ENCODE results near the gene HIBCH. TPM values are rescaled to one million over a fixed set of nuclear protein-coding genes. Genes with fewer than 3 reads are reported as not detected.
"Not testable (repeated sequence)": the region's sequence is repeated elsewhere in the genome, so short reads cannot be mapped to it uniquely, and the experiment has no call there.

HIBCH gene, protein sequence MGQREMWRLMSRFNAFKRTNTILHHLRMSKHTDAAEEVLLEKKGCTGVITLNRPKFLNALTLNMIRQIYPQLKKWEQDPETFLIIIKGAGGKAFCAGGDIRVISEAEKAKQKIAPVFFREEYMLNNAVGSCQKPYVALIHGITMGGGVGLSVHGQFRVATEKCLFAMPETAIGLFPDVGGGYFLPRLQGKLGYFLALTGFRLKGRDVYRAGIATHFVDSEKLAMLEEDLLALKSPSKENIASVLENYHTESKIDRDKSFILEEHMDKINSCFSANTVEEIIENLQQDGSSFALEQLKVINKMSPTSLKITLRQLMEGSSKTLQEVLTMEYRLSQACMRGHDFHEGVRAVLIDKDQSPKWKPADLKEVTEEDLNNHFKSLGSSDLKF
- total RNA-seq, result 26.7 and 29.1 TPM in 2 replicates

DNA sequence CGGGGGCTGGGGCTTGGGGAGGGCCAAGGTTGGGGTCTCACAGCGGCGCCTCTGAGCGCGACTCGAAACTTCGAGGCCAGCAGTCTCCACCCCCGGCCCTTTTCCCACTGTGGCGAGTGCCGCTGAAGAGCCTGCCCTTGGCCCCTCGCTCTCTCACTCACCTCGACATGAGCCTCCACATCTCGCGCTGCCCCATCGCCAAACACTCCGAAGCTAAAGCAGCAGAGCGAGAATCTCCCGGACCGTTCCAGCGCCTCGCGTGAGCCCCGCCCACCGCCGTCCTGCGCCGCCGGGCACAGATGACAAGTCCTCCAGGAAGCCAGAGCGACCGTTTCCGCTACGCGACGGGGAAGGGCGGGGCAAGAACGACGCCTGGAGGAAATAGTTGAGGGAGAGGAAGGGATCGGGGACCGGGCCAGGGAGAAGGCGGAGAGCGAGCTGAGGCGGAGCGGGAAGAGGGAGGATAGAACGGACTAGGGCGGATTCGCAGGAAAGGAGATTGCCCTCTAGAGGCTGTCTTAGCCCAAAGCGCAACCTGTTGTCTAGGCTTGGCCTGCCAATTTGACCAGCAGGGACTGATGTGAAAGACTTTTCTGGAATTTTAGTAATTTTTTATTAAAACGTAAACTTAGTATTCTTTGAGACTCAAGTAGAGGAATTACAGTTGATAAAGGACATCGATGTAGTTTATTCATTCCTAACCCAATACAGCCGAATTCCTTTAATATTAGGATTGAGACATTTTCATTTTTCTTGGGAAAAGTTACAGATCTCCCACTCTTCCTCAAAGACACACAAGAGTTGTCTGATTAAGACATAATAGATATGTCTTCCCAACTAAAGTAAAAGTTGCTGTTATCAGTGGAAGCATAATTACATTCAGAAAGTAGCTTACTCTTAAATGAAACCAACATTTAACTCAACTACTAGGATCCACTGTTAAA lies at the start of gene HIBCH:
Gene HIBCH (minus strand): TSS at position 272 of the 944 bp plus-strand sequence. CDS start 76 bp downstream, at position 196.
- Mint-ChIP-seq H3K9me3 (no peaks in the 10 kb centered on the region), H3K27ac (peak within 1 kb of the TSS; percentile 94), H3K36me3 (ENCODE audit: low read depth) (peaks cover 5% of the 10 kb centered on the region), H3K27me3 (peaks cover 2% of the 10 kb centered on the region), H3K4me3 (peak within 1 kb of the TSS; percentile 95), H3K4me1 (peaks cover 35% of the 10 kb centered on the region)
- intact Hi-C loops (cut with micrococcal nuclease), result loop anchor here (1.0 to 10.0 kb wide), 8 partner anchors 24 to 875 kb away; partner anchors contain the start of genes ASNSD1, MFSD6, NEMP2 and ORMDL1
- peak; percentile 96 for DNase-seq

DNA sequence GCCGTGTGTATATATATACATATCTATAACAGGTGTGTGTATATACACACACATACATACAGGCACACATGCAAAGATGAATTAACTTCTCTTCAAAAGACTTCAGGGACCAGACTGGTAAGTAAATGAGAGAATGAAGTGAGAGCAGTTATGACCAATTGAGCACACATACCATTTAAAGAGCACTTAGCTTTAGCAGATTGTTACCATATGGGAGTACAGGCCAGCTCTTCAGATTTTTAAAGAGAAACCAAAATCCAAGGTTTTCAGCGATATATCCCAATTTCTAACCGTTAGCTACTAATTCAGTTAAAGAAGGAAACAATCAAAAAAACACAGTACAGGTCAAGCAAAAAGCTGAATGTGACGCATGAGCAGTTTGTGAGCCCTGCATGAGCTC lies 47.5 kb upstream of the HIBCH start:
- Mint-ChIP-seq H3K27me3 (no peaks in the 10 kb centered on the region), H3K9me3 (no peaks in the 10 kb centered on the region), H3K27ac (no peak overlapping the region), H3K4me3 (no peak overlapping the region), H3K36me3 (ENCODE audit: low read depth) (peaks cover 10% of the 10 kb centered on the region), H3K4me1 (peaks cover 2% of the 10 kb centered on the region)
- DNase-seq, result no peak
- intact Hi-C loops (cut with micrococcal nuclease), result no loop called here

DNA sequence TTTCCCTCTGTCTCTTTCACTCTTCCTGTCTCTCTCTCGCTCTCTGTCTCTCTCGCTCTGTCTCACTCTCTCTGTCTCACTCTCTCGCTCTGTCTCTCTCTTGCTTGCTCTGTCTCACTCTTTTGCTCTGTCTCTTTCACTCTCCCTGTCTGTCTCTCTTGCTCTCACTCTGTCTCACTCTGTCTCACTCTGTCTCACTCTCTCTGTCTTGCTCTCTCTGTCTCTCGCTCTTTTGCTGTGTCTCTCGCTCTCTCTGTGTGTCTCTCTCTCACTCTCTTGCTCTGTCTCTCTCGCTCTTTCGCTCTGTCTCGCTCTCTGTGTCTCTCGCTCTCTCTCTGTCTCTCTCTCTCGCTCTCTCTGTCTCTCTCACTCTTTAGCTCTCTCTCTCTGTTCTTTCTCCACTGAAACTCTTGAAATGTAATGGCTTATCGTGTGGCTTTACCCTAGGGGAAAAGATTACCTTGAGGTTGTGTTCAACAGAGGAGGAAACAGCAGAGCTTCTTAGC lies 46.7 kb upstream of the HIBCH start:
- peaks cover 10% of the 10 kb centered on the region for H3K36me3 Mint-ChIP-seq (ENCODE audit: low read depth)
- H3K27ac Mint-ChIP-seq, result no peak overlapping the region
- H3K27me3 Mint-ChIP-seq, result no peaks in the 10 kb centered on the region
- H3K4me3 Mint-ChIP-seq, result no peak overlapping the region
- no peaks in the 10 kb centered on the region for H3K9me3 Mint-ChIP-seq
- intact Hi-C loops (cut with micrococcal nuclease), result no loop called here
- H3K4me1 Mint-ChIP-seq, result peaks cover 4% of the 10 kb centered on the region
- DNase-seq, result no peak

DNA sequence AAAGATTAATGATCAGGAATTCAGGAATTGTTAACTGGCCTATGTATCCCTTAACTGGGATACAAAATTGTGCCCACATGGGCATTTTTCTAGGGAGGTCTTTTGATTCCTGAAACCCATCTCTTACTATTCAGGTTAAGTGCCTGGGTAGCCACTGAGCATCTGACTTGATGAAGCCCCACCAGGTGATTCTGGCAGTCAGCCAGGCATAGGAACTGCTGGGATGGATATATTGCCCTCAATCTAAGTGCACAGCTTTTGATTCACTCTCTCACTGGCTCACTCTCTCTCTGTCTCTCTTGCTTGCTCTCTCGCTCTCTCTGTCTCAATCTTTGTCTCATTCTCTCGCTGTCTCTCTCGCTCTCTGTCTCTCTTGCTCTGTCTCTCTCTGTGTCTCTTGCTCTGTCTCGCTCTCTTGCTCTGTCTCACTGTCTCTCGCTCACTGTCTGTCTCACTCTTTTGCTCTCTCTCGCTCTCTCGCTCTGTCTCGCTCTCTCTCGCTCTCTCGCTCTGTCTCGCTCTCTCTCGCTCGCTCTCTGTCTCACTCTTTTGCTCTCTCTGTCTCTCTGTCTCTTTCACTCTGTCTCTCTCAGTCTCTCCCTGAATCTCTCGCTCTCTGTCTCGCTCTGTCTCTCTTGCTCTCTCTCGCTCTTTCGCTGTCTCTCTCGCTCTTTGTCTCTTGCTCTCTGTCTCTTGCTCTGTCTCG lies 46.0 kb upstream of the HIBCH start:
- peaks cover 10% of the 10 kb centered on the region for H3K36me3 Mint-ChIP-seq (ENCODE audit: low read depth)
- H3K4me1 Mint-ChIP-seq, result peaks cover 8% of the 10 kb centered on the region
- intact Hi-C loops (cut with micrococcal nuclease), result no loop called here
- H3K9me3 Mint-ChIP-seq, result no peaks in the 10 kb centered on the region
- no peak overlapping the region for H3K4me3 Mint-ChIP-seq
- no peak overlapping the region for H3K27ac Mint-ChIP-seq
- no peak for DNase-seq
- no peaks in the 10 kb centered on the region for H3K27me3 Mint-ChIP-seq

GRCh38 chr2:190362894-190363293 lies 43.3 kb upstream of the HIBCH start:
- Mint-ChIP-seq H3K27ac (no peak overlapping the region), H3K4me3 (no peak overlapping the region), H3K9me3 (no peaks in the 10 kb centered on the region), H3K4me1 (peaks cover 24% of the 10 kb centered on the region), H3K27me3 (no peaks in the 10 kb centered on the region), H3K36me3 (ENCODE audit: low read depth) (peaks cover 3% of the 10 kb centered on the region)
- DNase-seq, result no peak
- intact Hi-C loops (cut with micrococcal nuclease), result no loop called here

DNA sequence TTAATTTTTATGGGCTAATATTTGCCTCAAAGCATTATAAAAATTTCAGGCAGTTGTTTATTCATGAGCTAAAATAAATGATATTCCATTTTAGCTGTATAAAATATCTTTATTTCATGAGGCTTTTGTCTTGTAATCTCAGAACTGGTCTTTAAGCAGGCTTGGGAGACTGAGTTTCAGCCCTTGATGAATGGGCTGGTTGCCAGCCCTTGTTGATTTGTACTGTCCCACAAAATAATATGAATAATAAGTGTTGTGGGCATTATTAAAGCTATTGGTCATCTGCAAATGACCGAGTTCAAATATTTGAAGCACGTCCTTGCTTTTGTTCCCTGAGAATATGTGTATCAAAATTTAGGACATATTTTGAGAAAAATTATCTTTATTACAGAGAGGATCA lies 41.9 kb upstream of the HIBCH start:
- intact Hi-C loops (cut with micrococcal nuclease), result no loop called here
- H3K27ac Mint-ChIP-seq, result no peak overlapping the region
- DNase-seq, result no peak
- peaks cover 24% of the 10 kb centered on the region for H3K4me1 Mint-ChIP-seq
- no peaks in the 10 kb centered on the region for H3K9me3 Mint-ChIP-seq
- H3K27me3 Mint-ChIP-seq, result no peaks in the 10 kb centered on the region
- H3K4me3 Mint-ChIP-seq, result no peak overlapping the region
- no peaks in the 10 kb centered on the region for H3K36me3 Mint-ChIP-seq (ENCODE audit: low read depth)

DNA sequence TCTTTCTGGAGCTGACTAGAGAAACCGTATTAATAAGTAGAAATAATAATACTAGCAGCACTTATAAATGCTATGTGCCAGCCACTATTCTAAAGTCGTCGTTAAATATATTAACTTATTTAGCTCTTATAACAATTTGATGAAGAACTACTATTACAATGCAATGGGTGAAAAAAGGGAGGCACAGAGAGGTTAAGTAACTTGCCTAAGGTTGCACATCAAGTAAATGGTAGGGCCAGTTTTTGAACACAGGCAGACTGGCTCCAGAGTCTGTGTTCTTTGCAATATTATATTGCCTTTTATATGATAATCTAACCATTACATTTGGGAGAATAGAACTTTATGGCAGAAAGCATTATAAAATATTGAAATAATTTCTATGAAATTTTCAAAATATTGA lies 41.3 kb upstream of the HIBCH start:
- H3K27ac Mint-ChIP-seq, result no peak overlapping the region
- no peaks in the 10 kb centered on the region for H3K27me3 Mint-ChIP-seq
- intact Hi-C loops (cut with micrococcal nuclease), result no loop called here
- H3K4me1 Mint-ChIP-seq, result peaks cover 24% of the 10 kb centered on the region
- no peak overlapping the region for H3K4me3 Mint-ChIP-seq
- DNase-seq, result peak; percentile 17
- H3K36me3 Mint-ChIP-seq (ENCODE audit: low read depth), result no peaks in the 10 kb centered on the region
- no peaks in the 10 kb centered on the region for H3K9me3 Mint-ChIP-seq

- Mint-ChIP-seq H3K36me3 (ENCODE audit: low read depth) (no peaks in the 10 kb centered on the region), H3K9me3 (no peaks in the 10 kb centered on the region), H3K27me3 (no peaks in the 10 kb centered on the region), H3K27ac (no peak overlapping the region), H3K4me3 (peak overlapping the region; percentile 87), H3K4me1 (peaks cover 24% of the 10 kb centered on the region)
- DNase-seq, result no peak
- intact Hi-C loops (cut with micrococcal nuclease), result no loop called here
Measured at GRCh38 chr2:190360561-190360960, 40.9 kb upstream of the HIBCH start.

DNA sequence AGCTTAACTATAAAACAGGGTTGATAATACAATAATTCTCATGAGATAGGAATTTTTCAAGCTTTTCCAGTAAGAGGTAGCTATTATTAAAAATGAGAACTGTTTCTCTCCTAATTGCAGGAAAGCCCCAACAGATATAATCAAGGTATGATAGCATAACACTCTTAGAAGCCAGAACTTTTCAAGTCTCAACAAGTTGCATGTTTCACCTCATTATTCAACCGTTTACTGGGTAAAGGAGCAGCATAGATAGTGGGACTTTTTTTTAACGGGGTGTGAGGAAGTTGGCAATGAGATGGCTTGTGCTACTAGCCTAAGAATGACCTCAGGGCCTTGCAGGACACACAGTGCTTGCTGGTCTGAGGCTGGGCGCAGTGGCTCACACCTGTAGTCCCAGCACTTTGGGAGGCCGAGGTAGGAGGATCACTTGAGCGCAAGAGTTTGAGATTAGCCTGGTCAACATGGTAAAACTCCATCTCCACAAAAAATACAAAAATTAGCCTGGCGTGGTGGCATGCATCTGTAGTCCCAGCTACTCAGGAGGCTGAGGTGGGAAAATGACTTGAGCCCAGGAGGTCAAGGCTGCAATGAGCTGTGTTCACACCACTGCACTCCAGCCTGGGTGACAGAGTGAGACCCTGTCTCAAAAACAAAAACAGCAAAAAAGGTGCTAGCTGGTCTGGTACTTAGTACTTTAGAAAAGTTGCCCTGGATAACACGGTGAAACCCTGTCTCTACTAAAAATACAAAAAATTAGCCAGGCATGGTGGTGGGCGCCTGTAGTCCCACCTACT lies 39.2 kb upstream of the HIBCH start:
- H3K4me3 Mint-ChIP-seq, result peak overlapping the region; percentile 10
- not testable (repeated sequence) for H3K27me3 Mint-ChIP-seq; H3K36me3 Mint-ChIP-seq (ENCODE audit: low read depth); H3K9me3 Mint-ChIP-seq; DNase-seq; H3K27ac Mint-ChIP-seq
- peaks cover 24% of the 10 kb centered on the region for H3K4me1 Mint-ChIP-seq
- intact Hi-C loops (cut with micrococcal nuclease), result loop anchor here (2.0 kb wide), 1 partner anchor 14 kb away; no protein-coding TSS in a partner anchor

DNA sequence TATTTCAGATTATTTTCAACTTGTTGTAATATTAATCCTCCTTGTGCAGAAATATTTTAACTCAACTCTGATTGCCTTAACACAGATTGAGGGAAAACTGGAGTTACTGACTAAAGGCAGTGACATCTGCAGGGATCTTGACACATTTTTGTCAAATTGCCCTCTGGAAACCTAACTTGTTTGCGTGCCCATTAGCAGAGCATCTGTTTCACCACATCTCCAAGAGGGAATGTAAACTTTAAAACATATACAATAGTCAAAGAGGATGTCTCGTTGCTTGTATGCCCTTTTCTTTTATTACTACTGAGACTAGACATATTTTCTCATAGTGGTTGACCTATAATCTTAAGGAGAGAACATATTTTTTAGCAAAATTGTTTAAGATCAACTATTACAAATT lies 38.0 kb upstream of the HIBCH start:
- no peaks in the 10 kb centered on the region for H3K9me3 Mint-ChIP-seq
- no peak for DNase-seq
- H3K27ac Mint-ChIP-seq, result no peak overlapping the region
- peaks cover 27% of the 10 kb centered on the region for H3K4me1 Mint-ChIP-seq
- H3K36me3 Mint-ChIP-seq (ENCODE audit: low read depth), result no peaks in the 10 kb centered on the region
- no peak overlapping the region for H3K4me3 Mint-ChIP-seq
- intact Hi-C loops (cut with micrococcal nuclease), result no loop called here
- H3K27me3 Mint-ChIP-seq, result no peaks in the 10 kb centered on the region

GRCh38 chr2:190355968-190356644 lies 36.5 kb upstream of the HIBCH start:
- H3K4me3 Mint-ChIP-seq, result no peak overlapping the region
- DNase-seq, result no peak
- H3K36me3 Mint-ChIP-seq (ENCODE audit: low read depth), result no peaks in the 10 kb centered on the region
- H3K27ac Mint-ChIP-seq, result no peak overlapping the region
- intact Hi-C loops (cut with micrococcal nuclease), result no loop called here
- no peaks in the 10 kb centered on the region for H3K27me3 Mint-ChIP-seq
- H3K9me3 Mint-ChIP-seq, result no peaks in the 10 kb centered on the region
- peaks cover 25% of the 10 kb centered on the region for H3K4me1 Mint-ChIP-seq

DNA sequence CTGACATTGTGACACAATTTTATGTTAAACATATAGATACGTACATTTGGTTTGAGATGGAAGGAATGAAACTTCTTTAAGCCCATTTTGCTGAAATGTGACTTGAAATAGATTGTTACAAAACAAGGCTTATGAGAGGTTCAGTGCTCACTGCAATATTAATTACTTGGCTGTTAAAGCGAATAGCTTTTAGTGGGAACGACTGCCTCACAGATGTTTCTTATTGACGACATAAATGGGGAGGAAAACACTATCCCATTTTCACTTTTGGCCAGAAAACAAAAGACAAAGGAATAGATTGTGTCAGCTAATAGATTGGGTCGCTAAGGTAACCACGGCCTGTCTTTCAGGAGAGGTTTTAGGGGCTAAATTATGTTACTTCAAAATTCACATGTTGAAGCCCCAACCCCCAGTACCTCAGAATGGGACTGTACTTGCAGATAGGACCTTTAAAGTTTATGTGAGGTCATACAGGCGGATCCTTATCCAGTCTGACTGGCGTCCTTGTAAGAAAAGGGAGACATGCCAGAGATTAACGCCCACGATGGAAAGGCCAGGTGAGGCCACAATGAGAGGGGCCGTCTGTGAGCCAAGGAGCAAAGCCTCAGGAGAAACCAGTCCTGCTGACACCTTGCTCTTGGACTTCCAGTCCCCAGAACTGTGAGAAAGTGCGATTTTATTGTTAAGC lies 34.5 kb upstream of the HIBCH start:
- H3K27me3 Mint-ChIP-seq, result no peaks in the 10 kb centered on the region
- intact Hi-C loops (cut with micrococcal nuclease), result no loop called here
- no peak overlapping the region for H3K4me3 Mint-ChIP-seq
- H3K4me1 Mint-ChIP-seq, result peaks cover 8% of the 10 kb centered on the region
- no peak for DNase-seq
- no peaks in the 10 kb centered on the region for H3K36me3 Mint-ChIP-seq (ENCODE audit: low read depth)
- no peak overlapping the region for H3K27ac Mint-ChIP-seq
- H3K9me3 Mint-ChIP-seq, result no peaks in the 10 kb centered on the region
